DMS153 (cell line): ENCODE data around the gene PDLIM1.

Experiments used
- DNase-seq: peaks from one replicate; lab custom pipeline; 2025; lab: John Stamatoyannopoulos, UW

Gene PDLIM1

GRCh38 chr10:95314192-95314918 lies 23.6 kb upstream of the PDLIM1 start:
- DNase-seq: peak; percentile 11

- DNase-seq: no peak
Observed at GRCh38 chr10:95312986-95313495, 22.2 kb upstream of the PDLIM1 start.

GRCh38 chr10:95312257-95312656 lies 21.5 kb upstream of the PDLIM1 start:
- no peak for DNase-seq

- DNase-seq: no peak
Observed at GRCh38 chr10:95309958-95310357, 19.2 kb upstream of the PDLIM1 start.

- no peak for DNase-seq
Observed at GRCh38 chr10:95308389-95309302, 17.8 kb upstream of the PDLIM1 start.

- DNase-seq: no peak
Observed at GRCh38 chr10:95306851-95307250, 16.0 kb upstream of the PDLIM1 start.

GRCh38 chr10:95306318-95306650 lies 15.5 kb upstream of the PDLIM1 start:
- DNase-seq: no peak

- DNase-seq: no peak
Observed at GRCh38 chr10:95305606-95306317, 15.0 kb upstream of the PDLIM1 start.

GRCh38 chr10:95304976-95305375 lies 14.2 kb upstream of the PDLIM1 start:
- DNase-seq: no peak

GRCh38 chr10:95304463-95304862 lies 13.7 kb upstream of the PDLIM1 start:
- DNase-seq: no peak

- no peak for DNase-seq
Observed at GRCh38 chr10:95303950-95304349, 13.1 kb upstream of the PDLIM1 start.

GRCh38 chr10:95303535-95303934 lies 12.7 kb upstream of the PDLIM1 start:
- no peak for DNase-seq

GRCh38 chr10:95300022-95300539 lies 9.3 kb upstream of the PDLIM1 start:
- DNase-seq: no peak

- DNase-seq: no peak
Observed at GRCh38 chr10:95297402-95297801, 6.6 kb upstream of the PDLIM1 start.

- DNase-seq: no peak
Observed at GRCh38 chr10:95296764-95297163, 6.0 kb upstream of the PDLIM1 start.

- peak; percentile 95 for DNase-seq
Observed at GRCh38 chr10:95295031-95295755, 4.4 kb upstream of the PDLIM1 start.

- no peak for DNase-seq
Observed at GRCh38 chr10:95293631-95294030, 2.8 kb upstream of the PDLIM1 start.

- no peak for DNase-seq
Observed at GRCh38 chr10:95291365-95292039, 699 bp upstream of the PDLIM1 start.

GRCh38 chr10:95289921-95290421 lies 832 bp downstream of the PDLIM1 start:
- DNase-seq: no peak

GRCh38 chr10:95289003-95289920 lies 1.5 kb downstream of the PDLIM1 start:
- peak; percentile 91 for DNase-seq
